ENCODE measurements around the gene LSM10. TPM values are rescaled to one million over a fixed set of nuclear protein-coding genes. Genes with fewer than 3 reads are reported as not detected.

The LSM10 gene
- total and polyA plus RNA-seq, 9 of the 15 experiments (the other 6 are each of a cell fraction or from before 2014, with no cell fraction given) = 13.2 to 146 (median 68.9) TPM

- TF ChIP-seq REST (IDR thresholded peaks at IDR 0.05; ENCODE audit: borderline replicate concordance) (no peak), REST (CRISPR knock-in tag; IDR thresholded peaks at IDR 0.05; ENCODE audit: low read depth) (no peak), MLLT1 (IDR thresholded peaks at IDR 0.05) (no peak), CCNT2 (IDR thresholded peaks at IDR 0.05; ENCODE audit: borderline replicate concordance, extremely low read depth, insufficient read length, low read depth, low read length) (no peak), ZNF174 (CRISPR knock-in tag; IDR thresholded peaks at IDR 0.05) (no peak), XRCC5 (IDR thresholded peaks at IDR 0.05; ENCODE audit: low read depth, low read length) (no peak), BDP1 (IDR thresholded peaks at IDR 0.05; ENCODE audit: insufficient read depth, insufficient read length) (no peak), ZNF239 (CRISPR knock-in tag; IDR thresholded peaks at IDR 0.05) (no peak), HDGF (IDR thresholded peaks at IDR 0.05) (no peak), CBX3 (IDR thresholded peaks at IDR 0.05; ENCODE audit: borderline replicate concordance in 1 of 2, low read length in 2 of 2) (no peak), SRSF7 (optimal IDR thresholded peaks at IDR 0.05; ENCODE audit: low read depth, low read length) (no peak), STAT5A (IDR thresholded peaks at IDR 0.05; ENCODE audit: borderline replicate concordance, low read length) (no peak), TCFL5 (CRISPR knock-in tag; conservative IDR thresholded peaks at IDR 0.05) (no peak), PHB2 (IDR thresholded peaks at IDR 0.05; ENCODE audit: low read depth) (no peak)
Observed at GRCh38 chr1:36377791-36378492, 19.8 kb downstream of the LSM10 start (continued).

Data from K562 (cell line).